ENCODE measurements around the gene NEGR1.

Gene NEGR1

DNA sequence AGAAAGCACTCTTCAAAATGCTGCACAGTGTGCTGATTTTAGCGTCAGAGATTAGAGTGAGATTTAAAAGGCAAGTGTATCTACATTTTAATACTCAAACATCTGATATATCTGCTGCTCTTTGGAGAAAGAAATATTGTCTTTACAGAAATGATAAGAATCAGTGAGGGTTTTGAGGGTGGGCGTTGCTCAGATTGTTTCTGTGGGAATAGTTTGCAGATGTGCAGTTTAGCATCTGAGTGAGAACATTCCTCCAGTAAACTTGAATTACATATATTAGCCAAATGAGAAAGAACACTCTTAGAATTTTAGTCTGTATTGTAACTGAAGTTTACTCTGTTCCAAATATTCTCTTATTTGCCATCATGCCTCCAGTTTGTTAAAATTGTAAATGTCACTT, 549.2 kb downstream of the NEGR1 start:
- no peak overlapping the region for H3K4me3 ChIP-seq (ENCODE audit: low read depth, low read length)
- TF ChIP-seq, protein P1, sequence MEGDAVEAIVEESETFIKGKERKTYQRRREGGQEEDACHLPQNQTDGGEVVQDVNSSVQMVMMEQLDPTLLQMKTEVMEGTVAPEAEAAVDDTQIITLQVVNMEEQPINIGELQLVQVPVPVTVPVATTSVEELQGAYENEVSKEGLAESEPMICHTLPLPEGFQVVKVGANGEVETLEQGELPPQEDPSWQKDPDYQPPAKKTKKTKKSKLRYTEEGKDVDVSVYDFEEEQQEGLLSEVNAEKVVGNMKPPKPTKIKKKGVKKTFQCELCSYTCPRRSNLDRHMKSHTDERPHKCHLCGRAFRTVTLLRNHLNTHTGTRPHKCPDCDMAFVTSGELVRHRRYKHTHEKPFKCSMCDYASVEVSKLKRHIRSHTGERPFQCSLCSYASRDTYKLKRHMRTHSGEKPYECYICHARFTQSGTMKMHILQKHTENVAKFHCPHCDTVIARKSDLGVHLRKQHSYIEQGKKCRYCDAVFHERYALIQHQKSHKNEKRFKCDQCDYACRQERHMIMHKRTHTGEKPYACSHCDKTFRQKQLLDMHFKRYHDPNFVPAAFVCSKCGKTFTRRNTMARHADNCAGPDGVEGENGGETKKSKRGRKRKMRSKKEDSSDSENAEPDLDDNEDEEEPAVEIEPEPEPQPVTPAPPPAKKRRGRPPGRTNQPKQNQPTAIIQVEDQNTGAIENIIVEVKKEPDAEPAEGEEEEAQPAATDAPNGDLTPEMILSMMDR (IDR thresholded peaks at IDR 0.05; ENCODE audit: low read depth, low read length), result no peak
- TF ChIP-seq, protein P2, sequence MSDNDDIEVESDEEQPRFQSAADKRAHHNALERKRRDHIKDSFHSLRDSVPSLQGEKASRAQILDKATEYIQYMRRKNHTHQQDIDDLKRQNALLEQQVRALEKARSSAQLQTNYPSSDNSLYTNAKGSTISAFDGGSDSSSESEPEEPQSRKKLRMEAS (IDR thresholded peaks at IDR 0.05; ENCODE audit: low read depth, low read length), result no peak
- TF ChIP-seq MYC (IDR thresholded peaks at IDR 0.05; ENCODE audit: low read depth, low read length) (no peak), POLR2A (IDR thresholded peaks at IDR 0.05; ENCODE audit: extremely low read depth, insufficient read length) (no peak)
- DNase-seq (ENCODE audit: low read depth), result no peak

DNA sequence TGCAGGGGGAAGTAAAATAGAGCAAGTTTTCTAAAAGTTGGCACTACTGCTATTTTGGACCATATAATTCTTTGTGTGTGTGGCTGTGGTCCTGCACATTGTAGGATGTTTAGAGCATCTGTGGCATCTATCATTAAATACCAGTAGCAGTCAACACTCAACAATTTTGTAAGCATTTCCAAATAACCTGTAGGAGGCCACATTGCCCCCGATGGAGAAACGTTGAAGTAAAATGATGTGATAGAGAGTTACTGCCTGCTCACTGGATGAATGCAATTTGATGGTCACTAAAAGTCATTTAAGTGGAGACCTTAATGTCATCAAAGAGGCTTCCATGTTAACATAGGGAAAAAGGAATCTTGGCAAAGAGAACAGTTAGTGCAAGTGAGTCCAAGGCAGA, 560.8 kb downstream of the NEGR1 start:
- TF ChIP-seq POLR2A (IDR thresholded peaks at IDR 0.05; ENCODE audit: extremely low read depth, insufficient read length), result no peak
- TF ChIP-seq, protein P1 (IDR thresholded peaks at IDR 0.05; ENCODE audit: low read depth, low read length), result peak; percentile 1
- DNase-seq (ENCODE audit: low read depth), result peak; percentile 2
- no peak overlapping the region for H3K4me3 ChIP-seq (ENCODE audit: low read depth, low read length)

DNA sequence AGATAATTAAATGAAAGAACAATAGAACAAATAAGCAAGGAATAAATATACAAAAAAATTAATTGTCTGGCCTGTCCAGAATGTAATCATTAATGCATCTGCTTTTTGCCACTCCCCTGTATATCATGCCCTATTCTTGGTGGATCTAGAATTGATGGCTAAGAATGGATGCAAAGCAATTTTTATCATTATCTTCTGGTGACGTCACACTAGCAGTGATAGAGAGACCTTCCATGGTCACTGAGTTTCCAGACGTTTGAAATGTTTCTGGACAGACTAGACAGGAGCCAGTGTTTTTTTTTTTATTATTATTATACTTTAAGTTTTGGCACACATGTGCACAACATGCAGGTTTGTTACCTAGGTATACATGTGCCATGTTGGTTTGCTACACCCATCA, 563.0 kb downstream of the NEGR1 start:
- DNase-seq (ENCODE audit: low read depth), result no peak

DNA sequence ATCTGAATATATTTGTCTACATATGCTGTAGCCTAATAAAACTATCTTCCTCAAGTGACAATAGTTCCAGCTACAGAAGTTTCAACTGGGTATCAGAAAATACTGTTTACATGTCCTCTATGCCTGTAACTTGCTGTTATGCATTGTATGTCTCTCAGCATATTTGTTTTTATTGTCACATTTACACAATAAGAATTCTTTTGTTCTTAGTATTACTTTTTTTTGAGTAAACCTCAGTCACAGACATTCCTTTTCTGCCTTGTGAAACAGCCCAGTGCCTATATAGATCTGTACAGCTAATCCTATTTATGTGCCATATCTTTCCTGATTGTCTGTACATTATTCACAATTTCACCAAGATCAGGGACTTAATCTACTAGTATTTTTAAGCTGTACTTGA, 565.2 kb downstream of the NEGR1 start:
- TF ChIP-seq, protein P2 (IDR thresholded peaks at IDR 0.05; ENCODE audit: low read depth, low read length), result no peak
- TF ChIP-seq MYC (IDR thresholded peaks at IDR 0.05; ENCODE audit: low read depth, low read length), result no peak
- TF ChIP-seq, protein P1 (IDR thresholded peaks at IDR 0.05; ENCODE audit: low read depth, low read length), result no peak
- TF ChIP-seq POLR2A (IDR thresholded peaks at IDR 0.05; ENCODE audit: extremely low read depth, insufficient read length), result no peak
- no peak overlapping the region for H3K4me3 ChIP-seq (ENCODE audit: low read depth, low read length)
- no peak for DNase-seq (ENCODE audit: low read depth)

More for the DNA sequence above, 563.0 kb downstream of the NEGR1 start:
- H3K4me3 ChIP-seq (ENCODE audit: low read depth, low read length), result no peak overlapping the region
- TF ChIP-seq POLR2A (IDR thresholded peaks at IDR 0.05; ENCODE audit: extremely low read depth, insufficient read length) (no peak), MYC (IDR thresholded peaks at IDR 0.05; ENCODE audit: low read depth, low read length) (no peak)
- TF ChIP-seq, protein P1 (IDR thresholded peaks at IDR 0.05; ENCODE audit: low read depth, low read length), result no peak
- TF ChIP-seq, protein P2 (IDR thresholded peaks at IDR 0.05; ENCODE audit: low read depth, low read length), result no peak

DNA sequence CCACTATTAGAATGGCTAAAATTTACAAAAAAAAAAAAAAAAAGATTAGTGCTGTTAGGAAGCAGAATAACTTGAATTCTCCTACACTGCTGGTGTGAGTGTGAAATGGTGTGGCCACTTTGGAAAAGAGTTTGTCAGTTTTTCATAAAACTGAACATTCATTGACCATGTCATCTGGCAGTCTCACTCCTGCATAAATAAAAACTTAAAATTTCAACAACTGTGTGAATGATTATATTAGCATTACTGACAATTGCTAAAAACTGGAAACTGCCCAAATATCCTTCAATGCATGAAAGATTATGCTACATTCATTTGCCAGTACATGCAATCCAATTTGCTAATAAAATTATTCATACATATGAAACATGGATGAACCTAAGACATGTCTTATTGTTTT, 570.9 kb downstream of the NEGR1 start:
- TF ChIP-seq MYC (IDR thresholded peaks at IDR 0.05; ENCODE audit: low read depth, low read length) (no peak), POLR2A (IDR thresholded peaks at IDR 0.05; ENCODE audit: extremely low read depth, insufficient read length) (no peak)
- TF ChIP-seq, protein P1 (IDR thresholded peaks at IDR 0.05; ENCODE audit: low read depth, low read length), result no peak
- TF ChIP-seq, protein P2 (IDR thresholded peaks at IDR 0.05; ENCODE audit: low read depth, low read length), result no peak
- no peak for DNase-seq (ENCODE audit: low read depth)
- no peak overlapping the region for H3K4me3 ChIP-seq (ENCODE audit: low read depth, low read length)

DNA sequence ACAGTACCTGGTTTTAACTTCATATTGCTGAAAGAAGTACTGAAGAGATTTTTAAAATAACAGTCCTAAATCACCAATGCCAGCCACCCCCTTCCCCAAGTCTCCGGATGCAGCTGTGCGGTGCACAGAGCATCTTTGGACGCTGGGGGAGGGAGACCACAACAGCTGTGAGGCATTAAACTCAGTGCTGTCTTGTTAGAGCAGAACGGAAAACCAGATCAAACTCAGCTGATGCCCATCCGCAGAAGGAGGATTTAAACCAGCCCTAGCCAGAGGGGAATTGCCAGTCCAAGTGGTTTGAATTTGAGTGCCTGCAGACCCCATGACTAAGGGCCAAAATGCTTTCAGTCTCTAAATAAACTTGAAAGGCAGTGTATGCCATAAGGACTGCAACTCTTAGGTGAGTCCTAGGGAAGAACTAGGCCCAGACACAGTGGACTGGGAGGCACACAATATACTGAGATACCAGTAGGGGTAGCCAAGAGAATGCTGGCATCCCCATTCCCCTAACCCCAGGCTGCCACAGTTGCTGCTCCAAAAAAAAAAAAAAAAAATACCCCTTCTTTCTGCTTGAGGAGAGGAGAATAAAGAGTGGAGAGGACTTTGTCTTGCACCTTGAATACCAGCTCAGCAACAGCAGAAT, 576.2 kb downstream of the NEGR1 start:
- H3K4me3 ChIP-seq (ENCODE audit: low read depth, low read length), result no peak overlapping the region

More for the DNA sequence above, 576.2 kb downstream of the NEGR1 start:
- TF ChIP-seq, protein P2 (IDR thresholded peaks at IDR 0.05; ENCODE audit: low read depth, low read length), result no peak
- TF ChIP-seq POLR2A (IDR thresholded peaks at IDR 0.05; ENCODE audit: extremely low read depth, insufficient read length) (no peak), MYC (IDR thresholded peaks at IDR 0.05; ENCODE audit: low read depth, low read length) (no peak)
- TF ChIP-seq, protein P1 (IDR thresholded peaks at IDR 0.05; ENCODE audit: low read depth, low read length), result no peak
- DNase-seq (ENCODE audit: low read depth), result peak; percentile 2

Measured in NB4 (cell line).